Activated B cell treated with CpG ODN at 0.5 μM for 24 hours (primary cell): ENCODE measurements around the gene FADD. TPM values are rescaled to one million over a fixed set of nuclear protein-coding genes. Genes with fewer than 3 reads are reported as not detected.

ENCODE experiments used
- ATAC-seq: fragments of 200-7000 bp; cut with Tn5 transposase; one replicate; pipeline ENCODE4 v1.10.0; 2021; ENCODE audit warnings: low read depth, mild to moderate bottlenecking, moderate library complexity
- CTCF ChIA-PET: fragments of 350-600 bp; sonication (Branson Sonifier 250); formaldehyde crosslinking; loops from one replicate; lab custom pipeline; 2021; ENCODE audit warnings: antibody characterized with exemption; lab: Charles Lee
- POLR2A ChIA-PET: fragments of 350-600 bp; sonication (Branson Sonifier 250); formaldehyde crosslinking; loops from one replicate; lab custom pipeline; 2021; ENCODE audit warnings: antibody characterized with exemption; lab: Charles Lee
- DNase-seq: peaks from one replicate; pipeline ENCODE4 v3.0.0; 2022
- H3K27ac Mint-ChIP-seq: one replicate; pipeline ENCODE4 v1.8.0; 2020; ENCODE audit warnings: mixed read lengths
- H3K27me3 Mint-ChIP-seq: one replicate; pipeline ENCODE4 v1.8.0; 2021; ENCODE audit warnings: mixed read lengths
- H3K36me3 Mint-ChIP-seq: one replicate; pipeline ENCODE4 v1.8.0; 2021; ENCODE audit warnings: low read depth, mixed read lengths
- H3K4me1 Mint-ChIP-seq: one replicate; pipeline ENCODE4 v1.8.0; 2021; ENCODE audit warnings: mixed read lengths
- H3K4me3 Mint-ChIP-seq: one replicate; pipeline ENCODE4 v1.8.0; 2020; ENCODE audit warnings: mild to moderate bottlenecking, mixed read lengths
- H3K9me3 Mint-ChIP-seq: one replicate; pipeline ENCODE4 v1.8.0; 2020; ENCODE audit warnings: mixed read lengths
- intact Hi-C: fragments of 100-400 bp; cut with micrococcal nuclease; formaldehyde crosslinking; loops from one replicate; pipeline ENCODE4 v1.15.1; 2024
- total RNA-seq: library from RNA; stranded (reverse); gene quantifications from 2 replicates; pipeline ENCODE4 v1.2.3, GENCODE V29; 2022
- TF ChIP-seq, protein P1 (sequence below): fragments of 200-600 bp; IDR thresholded peaks from one replicate; pipeline ENCODE4 v1.8.0; 2022; ENCODE audit warnings: antibody characterized with exemption, mild to moderate bottlenecking

FADD gene
- total RNA-seq, 1 donor from 2014 or later, result 31.2 TPM

DNA sequence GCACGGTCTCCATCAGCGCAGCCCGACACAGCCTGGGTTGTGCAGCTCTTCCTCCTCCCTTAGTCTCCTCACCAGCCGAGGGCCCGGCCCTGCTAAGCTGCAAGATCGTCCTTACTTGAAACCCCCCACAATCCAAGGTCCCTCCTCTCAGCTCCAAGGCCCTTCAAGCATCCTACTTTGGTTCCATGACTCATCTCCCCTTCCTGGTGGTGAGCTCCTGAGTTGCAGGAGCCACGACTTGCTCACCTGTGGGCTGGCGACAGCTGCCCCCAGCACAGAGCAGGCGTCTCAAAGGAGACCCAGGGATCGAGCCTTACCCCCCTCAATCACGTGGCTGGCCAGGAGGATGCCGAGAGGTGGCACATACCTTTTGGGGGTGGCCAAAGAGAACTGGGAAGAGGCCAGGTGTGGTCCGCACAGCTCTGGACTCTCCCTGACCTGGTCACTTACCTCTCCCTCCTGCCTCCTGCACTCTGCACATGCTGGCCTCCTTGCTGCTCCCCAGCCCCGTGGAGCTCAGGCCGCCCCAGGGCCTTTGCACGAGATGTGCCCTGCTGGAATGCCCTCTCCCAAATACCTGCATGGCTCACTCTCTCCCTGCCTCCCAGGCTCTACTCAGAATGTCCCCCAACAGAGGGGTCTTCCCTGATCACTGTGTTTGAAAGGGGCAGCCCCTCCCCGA is 35.2 kb upstream of the FADD start:
- H3K27me3 Mint-ChIP-seq, result peaks cover 10% of the 10 kb centered on the region
- intact Hi-C loops, result no loop called here
- H3K27ac Mint-ChIP-seq, result no peak overlapping the region
- ATAC-seq (no peak), DNase-seq (no peak)
- no peaks in the 10 kb centered on the region for H3K4me1 Mint-ChIP-seq
- H3K4me3 Mint-ChIP-seq, result no peak overlapping the region
- ChIA-PET CTCF (no interaction called here), POLR2A (no interaction called here)
- TF ChIP-seq, protein P1, sequence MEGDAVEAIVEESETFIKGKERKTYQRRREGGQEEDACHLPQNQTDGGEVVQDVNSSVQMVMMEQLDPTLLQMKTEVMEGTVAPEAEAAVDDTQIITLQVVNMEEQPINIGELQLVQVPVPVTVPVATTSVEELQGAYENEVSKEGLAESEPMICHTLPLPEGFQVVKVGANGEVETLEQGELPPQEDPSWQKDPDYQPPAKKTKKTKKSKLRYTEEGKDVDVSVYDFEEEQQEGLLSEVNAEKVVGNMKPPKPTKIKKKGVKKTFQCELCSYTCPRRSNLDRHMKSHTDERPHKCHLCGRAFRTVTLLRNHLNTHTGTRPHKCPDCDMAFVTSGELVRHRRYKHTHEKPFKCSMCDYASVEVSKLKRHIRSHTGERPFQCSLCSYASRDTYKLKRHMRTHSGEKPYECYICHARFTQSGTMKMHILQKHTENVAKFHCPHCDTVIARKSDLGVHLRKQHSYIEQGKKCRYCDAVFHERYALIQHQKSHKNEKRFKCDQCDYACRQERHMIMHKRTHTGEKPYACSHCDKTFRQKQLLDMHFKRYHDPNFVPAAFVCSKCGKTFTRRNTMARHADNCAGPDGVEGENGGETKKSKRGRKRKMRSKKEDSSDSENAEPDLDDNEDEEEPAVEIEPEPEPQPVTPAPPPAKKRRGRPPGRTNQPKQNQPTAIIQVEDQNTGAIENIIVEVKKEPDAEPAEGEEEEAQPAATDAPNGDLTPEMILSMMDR, result no peak
- no peaks in the 10 kb centered on the region for H3K36me3 Mint-ChIP-seq
- no peaks in the 10 kb centered on the region for H3K9me3 Mint-ChIP-seq

DNA sequence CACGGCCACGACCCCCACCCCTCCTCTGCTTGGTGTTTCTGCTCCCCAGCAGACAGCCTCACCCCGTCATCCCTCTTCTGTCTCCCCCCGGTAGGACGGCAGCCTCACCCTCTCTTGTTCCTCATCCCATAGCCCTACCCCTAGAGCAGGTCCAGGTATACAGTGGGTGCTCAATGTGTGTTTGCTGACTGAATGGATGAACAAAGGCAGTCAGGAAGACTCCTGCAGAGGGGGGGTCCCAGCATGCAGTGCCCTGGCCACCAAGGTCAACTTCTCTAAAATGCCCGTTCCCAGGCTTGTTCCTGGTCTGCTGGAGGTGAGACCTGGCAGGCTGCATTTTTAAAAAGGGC is 34.7 kb upstream of the FADD start:
- CTCF ChIA-PET, result no interaction called here
- DNase-seq (no peak), ATAC-seq (no peak)
- intact Hi-C loops, result no loop called here
- POLR2A ChIA-PET, result no interaction called here
- Mint-ChIP-seq H3K9me3 (no peaks in the 10 kb centered on the region), H3K36me3 (no peaks in the 10 kb centered on the region), H3K27ac (no peak overlapping the region), H3K4me3 (no peak overlapping the region), H3K4me1 (no peaks in the 10 kb centered on the region), H3K27me3 (peaks cover 10% of the 10 kb centered on the region)
- TF ChIP-seq, protein P1, result no peak

DNA sequence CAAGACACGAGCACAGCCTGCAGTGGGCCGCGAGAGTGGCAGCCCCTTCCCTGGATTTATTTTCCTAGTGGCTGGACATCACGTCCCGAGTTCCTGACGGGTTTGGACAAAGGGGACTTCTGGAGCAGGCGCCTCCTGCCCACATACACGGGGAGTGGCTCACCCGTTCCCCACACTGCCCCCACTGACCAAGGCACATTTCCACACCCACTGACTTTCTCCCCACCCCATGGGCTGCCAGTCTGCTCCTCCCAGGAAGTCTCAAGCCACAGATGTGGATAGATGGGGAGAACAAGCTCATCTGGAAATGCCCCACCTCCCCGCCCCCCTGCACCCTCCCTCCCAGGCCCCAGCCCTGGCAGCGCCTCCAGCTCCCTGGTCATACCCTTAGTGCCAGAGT is 34.0 kb upstream of the FADD start:
- no peak for ATAC-seq
- POLR2A ChIA-PET, result no interaction called here
- intact Hi-C loops, result no loop called here

DNA sequence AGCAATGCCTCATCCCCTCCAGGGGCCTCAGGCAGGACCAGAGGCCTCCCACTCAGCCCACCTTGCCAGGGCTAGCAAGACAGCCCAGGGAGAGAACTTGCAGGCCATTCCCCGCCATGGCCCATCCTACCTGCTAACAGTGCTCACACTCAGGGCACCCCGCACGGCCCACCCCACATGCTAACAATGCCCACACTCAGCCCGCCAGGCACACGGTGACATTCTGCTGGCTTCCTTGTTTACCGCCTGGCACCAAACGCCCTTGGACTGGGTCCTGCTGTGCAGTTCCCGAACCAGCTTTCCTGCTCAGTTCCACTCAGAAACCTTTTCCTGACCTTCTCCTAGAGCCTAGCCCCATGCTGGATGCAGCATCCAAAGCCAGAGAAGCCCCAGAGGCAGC is 33.5 kb upstream of the FADD start:
- Mint-ChIP-seq H3K27me3 (peaks cover 10% of the 10 kb centered on the region), H3K9me3 (no peaks in the 10 kb centered on the region), H3K4me1 (no peaks in the 10 kb centered on the region), H3K27ac (no peak overlapping the region), H3K36me3 (no peaks in the 10 kb centered on the region), H3K4me3 (no peak overlapping the region)
- TF ChIP-seq, protein P1, result no peak
- no peak for ATAC-seq
- POLR2A ChIA-PET, result no interaction called here
- intact Hi-C loops, result no loop called here
- CTCF ChIA-PET, result no interaction called here
- no peak for DNase-seq

More for the DNA sequence above, 34.0 kb upstream of the FADD start:
- CTCF ChIA-PET, result no interaction called here
- no peaks in the 10 kb centered on the region for H3K36me3 Mint-ChIP-seq
- no peak overlapping the region for H3K4me3 Mint-ChIP-seq
- TF ChIP-seq, protein P1, result no peak
- no peaks in the 10 kb centered on the region for H3K4me1 Mint-ChIP-seq
- H3K27ac Mint-ChIP-seq, result no peak overlapping the region
- no peak for DNase-seq
- H3K27me3 Mint-ChIP-seq, result peaks cover 10% of the 10 kb centered on the region
- H3K9me3 Mint-ChIP-seq, result no peaks in the 10 kb centered on the region

DNA sequence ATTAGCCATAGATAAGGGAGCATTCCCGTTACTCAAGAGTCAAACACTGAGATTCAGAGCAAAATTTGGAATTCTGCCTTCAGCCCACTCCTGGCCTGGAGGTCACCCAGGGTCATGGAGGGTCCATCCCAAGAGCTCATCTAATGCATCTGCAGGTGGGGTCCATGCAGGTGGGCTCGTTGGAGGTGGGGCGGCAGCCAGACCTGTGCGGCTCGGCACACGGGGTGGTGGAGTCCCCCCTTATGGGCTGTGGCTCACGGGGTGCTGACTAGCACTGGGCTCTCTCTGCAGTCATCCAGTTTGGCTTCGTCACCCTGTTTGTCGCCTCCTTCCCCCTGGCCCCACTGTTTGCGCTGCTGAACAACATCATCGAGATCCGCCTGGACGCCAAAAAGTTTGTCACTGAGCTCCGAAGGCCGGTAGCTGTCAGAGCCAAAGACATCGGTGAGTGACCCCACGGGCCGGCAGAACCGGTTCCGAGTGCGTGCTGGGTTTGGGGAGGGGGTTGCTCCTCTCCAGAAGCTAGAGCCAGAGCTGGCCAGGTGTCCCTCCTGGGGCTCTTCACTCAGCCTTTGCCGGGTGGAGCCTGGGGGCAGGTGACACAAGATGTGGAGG is 32.4 kb upstream of the FADD start:
- no peaks in the 10 kb centered on the region for H3K36me3 Mint-ChIP-seq
- DNase-seq (no peak), ATAC-seq (no peak)
- no peaks in the 10 kb centered on the region for H3K9me3 Mint-ChIP-seq
- peaks cover 8% of the 10 kb centered on the region for H3K27me3 Mint-ChIP-seq
- H3K4me1 Mint-ChIP-seq, result no peaks in the 10 kb centered on the region
- H3K27ac Mint-ChIP-seq, result no peak overlapping the region
- TF ChIP-seq, protein P1, result no peak
- intact Hi-C loops, result no loop called here
- no peak overlapping the region for H3K4me3 Mint-ChIP-seq
- POLR2A ChIA-PET, result no interaction called here
- CTCF ChIA-PET, result no interaction called here
